ENCODE measurements around the gene KMT2C.

- TF ChIP-seq CTCF (IDR thresholded peaks at IDR 0.05): no peak
- no peak for TF ChIP-seq POLR2A (IDR thresholded peaks at IDR 0.05)
These were observed 303.0 kb downstream of the KMT2C start for GRCh38 chr7:152132812-152133211.

Measured in Peyer's patch (tissue), 4 donors.